Large intestine (tissue), 3 donors: ENCODE results near the gene PRICKLE2. TPM values are rescaled to one million over a fixed set of nuclear protein-coding genes. Genes with fewer than 3 reads are reported as not detected.
A peak's percentile ranks its signal among the peaks of the same experiment; 100 is the strongest.

ENCODE experiments used
- DNase-seq, 2 donors: peaks; one replicate each; pipeline versions ENCODE4 v3.0.0 to v3.0.0-alpha.2; 2013
- H3K27ac ChIP-seq: one replicate; pipeline ENCODE4 v1.5.1; 2013; ENCODE audit warnings: low read length
- H3K27me3 ChIP-seq: 2 replicates; pipeline ENCODE4 v1.6.1; 2013; ENCODE audit warnings: low read length; ENCODE audit not compliant: control insufficient read depth, insufficient read depth
- H3K36me3 ChIP-seq: 2 replicates; pipeline ENCODE4 v1.6.1; 2013; ENCODE audit warnings: low read length; ENCODE audit not compliant: control insufficient read depth, insufficient read depth
- H3K4me1 ChIP-seq: one replicate; pipeline ENCODE4 v1.6.1; 2013; ENCODE audit warnings: low read length; ENCODE audit not compliant: control insufficient read depth, insufficient read depth
- H3K4me3 ChIP-seq: one replicate; pipeline ENCODE4 v1.5.1; 2013; ENCODE audit warnings: low read length
- H3K9me3 ChIP-seq: one replicate; pipeline ENCODE4 v1.6.1; 2013; ENCODE audit warnings: mild to moderate bottlenecking, low read depth, low read length, moderate library complexity; ENCODE audit not compliant: control insufficient read depth
- whole genome bisulfite sequencing: methylation state at CpG from one replicate; pipeline ENCODE4 v1.1.5; 2013; ENCODE audit warnings: low lambda C conversion rate; ENCODE audit not compliant: insufficient coverage; 5-methylcytosine and 5-hydroxymethylcytosine counted together
- polyA plus RNA-seq: library from polyadenylated mRNA; unstranded; fragments of 120-200 nt; gene quantifications from one replicate; pipeline ENCODE4 v1.2.1, GENCODE V29; 2013

Gene PRICKLE2
- polyA plus RNA-seq, 1 donor: 10.5 TPM

- H3K27me3 ChIP-seq: no peaks in the 10 kb centered on the region
- no CpG with 5 or more reads among the region's 13 CpGs for WGBS
- peaks cover 17% of the 10 kb centered on the region for H3K36me3 ChIP-seq
- DNase-seq: peak; percentile 92 to 93
- no peaks in the 10 kb centered on the region for H3K9me3 ChIP-seq
- no peak overlapping the region for H3K4me3 ChIP-seq
- H3K27ac ChIP-seq: peak overlapping the region; percentile 89
- peaks cover 33% of the 10 kb centered on the region for H3K4me1 ChIP-seq
These were observed 74.6 kb downstream of the PRICKLE2 start for GRCh38 chr3:64150623-64151207.

- no peaks in the 10 kb centered on the region for H3K9me3 ChIP-seq
- no peak overlapping the region for H3K4me3 ChIP-seq
- H3K27ac ChIP-seq: peak overlapping the region; percentile 89
- DNase-seq: no peak
- no peaks in the 10 kb centered on the region for H3K27me3 ChIP-seq
- H3K36me3 ChIP-seq: peaks cover 17% of the 10 kb centered on the region
- no CpG with 5 or more reads among the region's 6 CpGs for WGBS
- H3K4me1 ChIP-seq: peaks cover 33% of the 10 kb centered on the region
These were observed 75.4 kb downstream of the PRICKLE2 start for GRCh38 chr3:64149886-64150285.

GRCh38 chr3:64148955-64149653 is 76.2 kb downstream of the PRICKLE2 start:
- peak in 1 of 2 donors; percentile 63 for DNase-seq
- H3K9me3 ChIP-seq: no peaks in the 10 kb centered on the region
- H3K36me3 ChIP-seq: peaks cover 17% of the 10 kb centered on the region
- 100% methylated on average over 1 of the region's 10 CpGs for WGBS
- H3K27ac ChIP-seq: peak overlapping the region; percentile 54
- H3K27me3 ChIP-seq: no peaks in the 10 kb centered on the region
- H3K4me3 ChIP-seq: no peak overlapping the region
- peaks cover 33% of the 10 kb centered on the region for H3K4me1 ChIP-seq

GRCh38 chr3:64147211-64147610 is 78.1 kb downstream of the PRICKLE2 start:
- no peak for DNase-seq
- no peaks in the 10 kb centered on the region for H3K9me3 ChIP-seq
- H3K4me1 ChIP-seq: peaks cover 33% of the 10 kb centered on the region
- peaks cover 14% of the 10 kb centered on the region for H3K36me3 ChIP-seq
- H3K27me3 ChIP-seq: no peaks in the 10 kb centered on the region
- no peak overlapping the region for H3K27ac ChIP-seq
- H3K4me3 ChIP-seq: no peak overlapping the region
- no CpG with 5 or more reads among the region's 13 CpGs for WGBS

- no peaks in the 10 kb centered on the region for H3K27me3 ChIP-seq
- DNase-seq: no peak
- H3K9me3 ChIP-seq: no peaks in the 10 kb centered on the region
- WGBS: no CpG with 5 or more reads among the region's 2 CpGs
- H3K4me1 ChIP-seq: peaks cover 19% of the 10 kb centered on the region
- no peak overlapping the region for H3K4me3 ChIP-seq
- peaks cover 14% of the 10 kb centered on the region for H3K36me3 ChIP-seq
- no peak overlapping the region for H3K27ac ChIP-seq
These were observed 79.8 kb downstream of the PRICKLE2 start for GRCh38 chr3:64145438-64145837.

- H3K27me3 ChIP-seq: no peaks in the 10 kb centered on the region
- WGBS: no CpG with 5 or more reads among the region's 9 CpGs
- no peak overlapping the region for H3K27ac ChIP-seq
- no peak overlapping the region for H3K4me3 ChIP-seq
- H3K4me1 ChIP-seq: peaks cover 10% of the 10 kb centered on the region
- no peaks in the 10 kb centered on the region for H3K9me3 ChIP-seq
- no peak for DNase-seq
- peaks cover 14% of the 10 kb centered on the region for H3K36me3 ChIP-seq
These were observed 80.9 kb downstream of the PRICKLE2 start for GRCh38 chr3:64144241-64144900.

GRCh38 chr3:64143409-64144130 is 81.7 kb downstream of the PRICKLE2 start:
- Histone ChIP-seq H3K27ac (no peak overlapping the region), H3K36me3 (peaks cover 14% of the 10 kb centered on the region), H3K9me3 (no peaks in the 10 kb centered on the region), H3K27me3 (no peaks in the 10 kb centered on the region), H3K4me3 (no peak overlapping the region), H3K4me1 (peaks cover 2% of the 10 kb centered on the region)
- no peak for DNase-seq
- no CpG with 5 or more reads among the region's 5 CpGs for WGBS

- 100% methylated on average over 1 of the region's 3 CpGs for WGBS
- Histone ChIP-seq H3K36me3 (peaks cover 5% of the 10 kb centered on the region), H3K27me3 (no peaks in the 10 kb centered on the region), H3K4me1 (no peaks in the 10 kb centered on the region), H3K4me3 (no peak overlapping the region), H3K9me3 (no peaks in the 10 kb centered on the region), H3K27ac (no peak overlapping the region)
- no peak for DNase-seq
These were observed 83.8 kb downstream of the PRICKLE2 start for GRCh38 chr3:64141476-64141875.

GRCh38 chr3:64140651-64141050 is 84.6 kb downstream of the PRICKLE2 start:
- Histone ChIP-seq H3K36me3 (no peaks in the 10 kb centered on the region), H3K9me3 (no peaks in the 10 kb centered on the region), H3K4me1 (no peaks in the 10 kb centered on the region), H3K4me3 (no peak overlapping the region), H3K27ac (no peak overlapping the region), H3K27me3 (no peaks in the 10 kb centered on the region)
- DNase-seq: no peak
- WGBS: no CpG with 5 or more reads among the region's 4 CpGs

- Histone ChIP-seq H3K27ac (no peak overlapping the region), H3K27me3 (no peaks in the 10 kb centered on the region), H3K4me3 (no peak overlapping the region), H3K4me1 (no peaks in the 10 kb centered on the region), H3K9me3 (no peaks in the 10 kb centered on the region), H3K36me3 (no peaks in the 10 kb centered on the region)
- DNase-seq: no peak
- no CpG with 5 or more reads among the region's 2 CpGs for WGBS
These were observed 86.5 kb downstream of the PRICKLE2 start for GRCh38 chr3:64138656-64139375.
